SW 1271 (cell line): ENCODE measurements around the gene ZNF804B.

ENCODE experiments used
- DNase-seq, 2 experiments: peaks; one replicate each; lab custom pipeline; 2025; lab: John Stamatoyannopoulos, UW

The ZNF804B gene

GRCh38 chr7:88835147-88835728 lies 75.7 kb downstream of the ZNF804B start:
- peak in 1 of 2 experiments; percentile 36 for DNase-seq

DNA sequence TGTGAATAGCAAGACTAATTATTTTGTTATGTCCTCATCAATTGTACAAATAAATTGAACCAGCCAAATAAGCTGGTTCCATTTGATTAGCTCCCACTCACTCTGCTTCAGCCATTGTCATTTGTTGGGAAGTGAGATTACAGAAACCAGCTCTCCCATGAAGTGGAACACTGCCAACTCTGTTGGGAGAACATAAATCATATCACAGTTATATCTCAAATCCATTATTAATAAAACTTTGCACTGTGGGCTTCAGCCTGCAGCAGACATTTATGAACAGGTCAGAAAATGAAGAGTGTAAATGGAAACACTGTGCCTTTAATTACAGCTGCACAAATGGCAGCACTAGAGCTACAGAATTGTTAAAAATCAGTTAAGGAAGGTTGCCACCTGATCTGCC lies 82.7 kb downstream of the ZNF804B start:
- no peak for DNase-seq

- DNase-seq, result no peak
Measured at GRCh38 chr7:88845091-88845490, 85.6 kb downstream of the ZNF804B start.

DNA sequence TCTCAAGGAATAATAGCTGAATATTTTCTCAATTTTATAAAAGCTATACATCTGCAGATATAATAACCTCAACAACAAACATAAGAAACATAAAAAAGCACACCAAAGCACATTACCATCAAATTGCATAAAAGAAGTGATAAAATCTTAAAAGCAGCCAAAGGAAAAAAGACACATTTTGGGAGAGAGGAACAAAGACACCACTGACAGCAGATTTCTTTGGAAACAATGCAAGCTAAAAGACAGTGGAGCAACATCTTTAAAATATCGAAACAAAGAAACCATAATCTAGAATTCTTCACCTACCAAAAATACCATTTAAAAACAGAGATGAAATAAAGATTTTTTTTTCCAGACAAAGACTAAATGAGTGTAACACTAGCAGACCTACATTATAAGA lies 91.7 kb downstream of the ZNF804B start:
- no peak for DNase-seq

DNA sequence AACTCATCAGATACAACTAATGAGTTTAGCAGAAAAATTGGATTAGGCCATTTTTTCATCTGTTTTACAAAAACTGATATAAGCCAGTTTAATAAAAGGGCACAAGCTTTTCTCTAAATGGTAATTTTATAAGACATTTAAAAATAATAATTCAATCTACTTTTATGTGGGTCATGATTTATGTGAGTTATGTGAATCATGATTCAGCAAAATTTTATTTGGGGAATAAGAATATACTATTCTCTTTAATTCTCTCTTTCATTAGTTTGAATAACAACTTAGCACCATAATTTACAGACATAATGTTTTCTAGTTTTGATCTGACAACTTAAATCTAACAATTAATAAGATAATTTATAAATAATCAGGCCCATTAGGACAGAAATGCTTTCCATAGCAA lies 99.8 kb downstream of the ZNF804B start:
- DNase-seq, result no peak

DNA sequence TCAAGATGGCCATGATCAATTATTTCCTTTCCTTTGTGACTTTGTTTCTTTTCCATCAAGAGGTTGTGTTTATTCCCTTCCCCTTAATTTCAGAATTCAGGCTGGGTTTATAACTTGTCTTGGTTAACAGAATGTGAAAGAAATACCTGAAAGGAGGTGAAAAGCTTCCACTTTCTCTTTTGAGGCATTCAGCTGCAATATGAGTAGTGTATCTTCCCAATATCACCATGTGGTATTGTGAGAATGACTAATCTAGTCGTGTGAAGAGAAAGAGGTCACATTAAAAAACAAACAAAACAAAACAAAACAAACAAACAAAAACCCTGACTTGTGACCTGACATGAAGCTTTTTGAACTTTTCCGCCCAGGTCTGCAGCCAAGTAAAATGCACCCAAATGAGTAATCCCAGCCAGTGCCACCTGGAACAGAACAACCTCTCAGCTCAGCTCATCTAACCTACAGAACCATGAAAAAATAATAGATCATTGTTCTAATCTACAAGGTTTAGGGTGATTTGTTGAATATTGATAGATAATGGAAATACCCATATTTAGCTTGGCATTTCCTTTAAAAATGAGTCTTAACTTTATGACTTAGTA lies 106.9 kb downstream of the ZNF804B start:
- no peak for DNase-seq

- DNase-seq, result no peak
Measured at GRCh38 chr7:88867158-88867557, 107.7 kb downstream of the ZNF804B start.

- DNase-seq, result no peak
Measured at GRCh38 chr7:88868456-88868855, 109.0 kb downstream of the ZNF804B start.

DNA sequence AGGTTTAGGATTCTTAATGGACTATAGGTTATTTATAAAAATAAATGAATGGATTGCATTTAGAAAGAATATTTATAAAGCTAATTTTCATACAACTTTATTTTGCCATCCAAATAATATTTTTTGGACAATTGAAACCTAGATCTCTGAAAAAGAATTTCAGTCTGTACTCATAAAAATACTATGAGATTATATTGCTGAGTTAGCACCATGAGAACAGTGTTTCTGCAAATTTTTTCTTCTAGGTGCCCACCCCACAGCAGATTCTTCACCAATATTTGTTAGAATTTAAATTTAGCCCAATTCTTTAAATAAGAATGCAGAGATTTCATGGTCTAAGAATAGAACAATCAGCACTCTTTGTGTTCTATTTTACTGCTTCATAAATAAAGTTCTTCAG lies 121.6 kb downstream of the ZNF804B start:
- no peak for DNase-seq

- no peak for DNase-seq
Measured at GRCh38 chr7:88885131-88885530, 125.6 kb downstream of the ZNF804B start.

- DNase-seq, result no peak
Measured at GRCh38 chr7:88888684-88889083, 129.2 kb downstream of the ZNF804B start.

DNA sequence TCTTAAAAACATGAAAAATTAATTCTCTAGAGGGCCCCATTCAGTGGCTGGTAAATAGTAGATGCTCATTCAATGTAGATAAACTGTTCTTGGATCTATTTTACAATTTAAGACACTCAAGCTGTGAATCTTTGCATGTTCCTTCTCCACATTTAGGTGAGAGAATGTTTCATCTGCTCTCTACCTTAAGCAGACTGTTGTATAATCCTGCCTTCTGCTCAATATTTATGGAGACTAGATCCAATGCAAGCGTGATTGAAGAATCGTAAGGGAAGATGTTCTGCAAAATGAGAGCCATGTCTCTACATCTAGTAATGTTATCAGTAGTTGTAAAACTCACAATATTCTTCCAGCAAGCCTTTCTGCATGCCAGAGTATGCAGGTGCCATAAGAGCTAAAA lies 151.0 kb downstream of the ZNF804B start:
- DNase-seq, result no peak

DNA sequence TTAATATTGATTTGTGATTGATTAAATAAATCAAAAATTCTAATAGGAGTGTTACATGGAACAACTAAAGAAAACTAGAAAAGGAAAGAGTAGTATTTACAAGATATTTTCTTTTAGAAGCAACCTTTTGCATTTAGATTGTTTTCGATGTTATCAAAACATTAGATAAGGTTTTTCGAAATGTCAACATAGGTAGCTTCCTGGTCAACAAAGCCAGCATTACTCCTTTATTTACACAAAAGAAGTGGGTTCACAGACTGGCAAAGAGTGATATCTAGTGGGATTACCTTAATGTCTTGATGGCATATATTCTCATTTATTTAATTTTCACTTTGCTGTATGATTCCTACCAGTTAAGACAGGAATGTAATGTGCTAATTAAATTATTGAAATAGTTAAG lies 153.4 kb downstream of the ZNF804B start:
- DNase-seq, result no peak

DNA sequence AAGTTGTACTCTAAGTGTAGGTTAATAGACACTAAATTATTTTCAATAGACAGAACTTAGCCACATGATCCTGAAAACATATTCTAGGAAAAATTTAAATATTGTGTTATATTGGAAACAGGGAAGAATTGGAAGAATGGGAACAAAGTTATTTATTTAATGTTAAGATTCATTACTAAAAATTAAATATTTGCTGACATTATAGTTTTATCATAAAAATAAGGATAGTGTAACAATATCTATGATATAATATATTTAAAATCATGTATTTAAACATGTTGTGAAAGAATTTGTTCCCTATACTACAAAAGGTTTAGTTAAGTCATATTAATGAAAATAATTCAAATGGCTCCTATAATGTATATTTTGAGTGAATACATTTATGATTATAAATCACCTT lies 156.1 kb downstream of the ZNF804B start:
- DNase-seq, result no peak

GRCh38 chr7:88919478-88920131 lies 160.1 kb downstream of the ZNF804B start:
- DNase-seq, result no peak

DNA sequence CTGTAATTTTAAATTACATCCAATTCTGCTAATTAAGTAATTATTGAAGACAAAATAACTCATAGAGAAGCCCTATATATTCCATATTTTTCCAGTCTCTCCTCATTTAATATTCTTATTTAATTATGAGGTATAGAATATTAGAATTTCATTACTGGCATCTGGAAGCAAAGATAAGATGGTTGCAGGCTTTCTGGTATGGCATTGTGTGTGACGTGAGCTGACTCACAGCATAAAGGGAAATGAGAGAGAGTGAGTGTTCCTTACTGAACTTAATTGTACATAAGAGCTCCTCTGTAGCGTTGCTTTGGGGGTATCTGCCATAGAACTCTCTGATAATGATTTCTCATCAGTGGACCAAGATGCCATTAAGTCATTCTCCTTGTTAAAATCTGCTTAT lies 163.4 kb downstream of the ZNF804B start:
- no peak for DNase-seq

GRCh38 chr7:88928276-88928675 lies 168.8 kb downstream of the ZNF804B start:
- no peak for DNase-seq

DNA sequence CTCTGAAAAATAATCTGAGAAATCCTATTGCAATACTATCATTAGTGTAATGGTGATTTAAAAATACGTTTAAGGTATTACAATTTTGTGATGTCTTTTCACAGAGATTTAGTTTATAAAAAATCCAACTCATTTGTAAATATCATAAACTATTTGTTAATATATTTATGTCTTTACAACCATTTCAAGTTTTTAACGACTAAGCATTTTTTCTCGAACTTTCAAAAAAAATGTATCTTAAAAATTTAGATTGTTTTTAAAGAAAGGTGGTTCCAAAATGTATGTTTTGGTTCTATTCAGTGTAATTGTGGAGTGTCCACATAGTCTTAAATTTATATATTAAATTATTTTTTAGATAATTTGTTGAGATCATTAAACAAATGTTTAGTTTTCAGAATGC lies 170.2 kb downstream of the ZNF804B start:
- DNase-seq, result no peak

- DNase-seq, result no peak
Measured at GRCh38 chr7:88933285-88933684, 173.8 kb downstream of the ZNF804B start.

GRCh38 chr7:88942815-88943501 lies 183.5 kb downstream of the ZNF804B start:
- DNase-seq, result no peak

DNA sequence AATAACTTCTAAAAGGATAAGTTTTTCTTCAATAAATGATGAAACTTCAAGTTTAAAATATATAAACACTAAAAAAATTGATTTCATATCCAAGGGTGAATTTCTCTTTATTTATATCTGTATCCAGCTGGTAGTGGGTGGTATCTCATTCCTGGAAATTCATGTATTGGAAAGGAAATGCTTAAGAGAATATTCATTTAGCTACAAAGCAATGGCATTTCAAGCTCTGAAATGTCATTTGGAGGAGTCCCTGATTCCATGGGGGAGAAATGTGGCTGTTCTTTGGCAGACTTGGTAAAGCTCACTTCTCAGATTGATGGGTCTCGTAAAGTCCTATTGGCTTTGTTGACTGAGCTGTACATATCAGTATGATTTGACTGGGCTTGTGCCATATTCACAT lies 192.3 kb downstream of the ZNF804B start:
- DNase-seq, result no peak

DNA sequence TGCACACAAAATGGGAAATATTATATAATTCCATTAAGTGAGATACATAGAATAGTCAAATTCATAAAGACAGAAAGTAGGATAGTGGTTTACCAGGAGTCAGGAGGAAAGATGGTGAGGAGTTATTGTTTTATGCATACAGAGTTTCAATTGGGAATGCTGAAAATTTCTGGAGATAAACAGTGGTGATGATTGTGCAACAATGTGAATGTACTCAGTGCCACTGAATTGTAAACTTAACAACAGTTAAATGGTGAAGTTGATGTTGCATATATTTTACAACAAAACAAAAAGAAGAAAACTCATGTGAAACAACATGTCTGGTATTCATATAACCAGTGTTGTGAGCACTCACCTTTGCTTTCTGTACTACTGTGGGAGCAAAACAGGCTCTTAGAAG lies 204.9 kb downstream of the ZNF804B start:
- no peak for DNase-seq

- no peak for DNase-seq
Measured at GRCh38 chr7:88965371-88965770, 205.9 kb downstream of the ZNF804B start.
